Measurements from ENCODE around the gene ST3GAL6. TPM values are rescaled to one million over a fixed set of nuclear protein-coding genes. Genes with fewer than 3 reads are reported as not detected.

ST3GAL6 gene
- polyA plus RNA-seq, 3 donors, result 3.3 to 13.1 (median 9.9) TPM

- WGBS, 3 donors, result 46 to 60% (median 59%) methylated on average over 2 of the region's 2 CpGs
- no peak overlapping the region for H3K27ac ChIP-seq (ENCODE audit: low read depth, low read length)
These were observed 5.8 kb downstream of the ST3GAL6 start for GRCh38 chr3:98768961-98769360.

- H3K27ac ChIP-seq (ENCODE audit: low read depth, low read length), result no peak overlapping the region
These were observed 6.3 kb downstream of the ST3GAL6 start for GRCh38 chr3:98769448-98769847.

GRCh38 chr3:98770261-98771039 lies 7.3 kb downstream of the ST3GAL6 start:
- 49 to 74% (median 72%) methylated on average over 8 of the region's 8 CpGs for WGBS, 3 donors
- H3K27ac ChIP-seq (ENCODE audit: low read depth, low read length), result no peak overlapping the region

- H3K27ac ChIP-seq (ENCODE audit: low read depth, low read length), result no peak overlapping the region
- WGBS, 3 donors, result 73 to 89% (median 89%) methylated on average over 2 of the region's 2 CpGs
These were observed 8.9 kb downstream of the ST3GAL6 start for GRCh38 chr3:98772022-98772421.

- WGBS, 3 donors, result 53 to 92% (median 88%) methylated on average over 3 of the region's 3 CpGs
- no peak overlapping the region for H3K27ac ChIP-seq (ENCODE audit: low read depth, low read length)
These were observed 12.5 kb downstream of the ST3GAL6 start for GRCh38 chr3:98775459-98776139.

GRCh38 chr3:98776140-98776493 lies 13.0 kb downstream of the ST3GAL6 start:
- H3K27ac ChIP-seq (ENCODE audit: low read depth, low read length), result no peak overlapping the region

- 36 to 97% (median 86%) methylated on average over 2 of the region's 2 CpGs for WGBS, 3 donors
- no peak overlapping the region for H3K27ac ChIP-seq (ENCODE audit: low read depth, low read length)
These were observed 14.1 kb downstream of the ST3GAL6 start for GRCh38 chr3:98777286-98777685.

- H3K27ac ChIP-seq (ENCODE audit: low read depth, low read length), result no peak overlapping the region
These were observed 14.7 kb downstream of the ST3GAL6 start for GRCh38 chr3:98777801-98778220.

- H3K27ac ChIP-seq (ENCODE audit: low read depth, low read length), result no peak overlapping the region
- WGBS, 3 donors, result 53 to 67% (median 65%) methylated on average over 5 of the region's 5 CpGs
These were observed 15.2 kb downstream of the ST3GAL6 start for GRCh38 chr3:98778383-98778782.

GRCh38 chr3:98778852-98779413 lies 15.8 kb downstream of the ST3GAL6 start:
- WGBS, 3 donors, result 21 to 25% (median 23%) methylated on average over 5 of the region's 5 CpGs
- H3K27ac ChIP-seq (ENCODE audit: low read depth, low read length), result no peak overlapping the region

- WGBS, 3 donors, result 53 to 71% (median 58%) methylated on average over 4 of the region's 4 CpGs
These were observed 16.6 kb downstream of the ST3GAL6 start for GRCh38 chr3:98779541-98780335.

GRCh38 chr3:98780343-98780742 lies 17.2 kb downstream of the ST3GAL6 start:
- no peak overlapping the region for H3K27ac ChIP-seq (ENCODE audit: low read depth, low read length)
- WGBS, 3 donors, result 80 to 91% (median 80%) methylated on average over 2 of the region's 2 CpGs

More at GRCh38 chr3:98779541-98780335, 16.6 kb downstream of the ST3GAL6 start:
- no peak overlapping the region for H3K27ac ChIP-seq (ENCODE audit: low read depth, low read length)

- 83 to 93% (median 86%) methylated on average over 8 of the region's 8 CpGs for WGBS, 3 donors
- H3K27ac ChIP-seq (ENCODE audit: low read depth, low read length), result no peak overlapping the region
These were observed 19.8 kb downstream of the ST3GAL6 start for GRCh38 chr3:98782824-98783500.

GRCh38 chr3:98784042-98784441 lies 20.9 kb downstream of the ST3GAL6 start:
- no peak overlapping the region for H3K27ac ChIP-seq (ENCODE audit: low read depth, low read length)
- 41 to 57% (median 56%) methylated on average over 5 of the region's 5 CpGs for WGBS, 3 donors

- H3K27ac ChIP-seq (ENCODE audit: low read depth, low read length), result no peak overlapping the region
- 39 to 56% (median 43%) methylated on average over 3 of the region's 3 CpGs for WGBS, 3 donors
These were observed 21.8 kb downstream of the ST3GAL6 start for GRCh38 chr3:98784666-98785600.

- no peak overlapping the region for H3K27ac ChIP-seq (ENCODE audit: low read depth, low read length)
- 64 to 84% (median 66%) methylated on average over 4 of the region's 4 CpGs for WGBS, 3 donors
These were observed 23.3 kb downstream of the ST3GAL6 start for GRCh38 chr3:98786364-98787006.

GRCh38 chr3:98787181-98787580 lies 24.0 kb downstream of the ST3GAL6 start:
- no peak overlapping the region for H3K27ac ChIP-seq (ENCODE audit: low read depth, low read length)
- 52 to 62% (median 57%) methylated on average over 2 of the region's 2 CpGs for WGBS, 3 donors
